GM10847 (cell line): Measurements from ENCODE around the gene CCDC12.

Source experiments
- POLR2A ChIP-seq: IDR thresholded peaks from 2 replicates; pipeline ENCODE4 v1.6.1; 2011; ENCODE audit not compliant: insufficient read length; ENCODE audit errors: extremely low read depth

The CCDC12 gene

GRCh38 chr3:46932455-46933225, 43.9 kb downstream of the CCDC12 start:
- no peak for TF ChIP-seq POLR2A

GRCh38 chr3:46931631-46932331, 44.8 kb downstream of the CCDC12 start:
- no peak for TF ChIP-seq POLR2A

- TF ChIP-seq POLR2A: no peak
Observed at GRCh38 chr3:46930945-46931403, 45.6 kb downstream of the CCDC12 start.

DNA sequence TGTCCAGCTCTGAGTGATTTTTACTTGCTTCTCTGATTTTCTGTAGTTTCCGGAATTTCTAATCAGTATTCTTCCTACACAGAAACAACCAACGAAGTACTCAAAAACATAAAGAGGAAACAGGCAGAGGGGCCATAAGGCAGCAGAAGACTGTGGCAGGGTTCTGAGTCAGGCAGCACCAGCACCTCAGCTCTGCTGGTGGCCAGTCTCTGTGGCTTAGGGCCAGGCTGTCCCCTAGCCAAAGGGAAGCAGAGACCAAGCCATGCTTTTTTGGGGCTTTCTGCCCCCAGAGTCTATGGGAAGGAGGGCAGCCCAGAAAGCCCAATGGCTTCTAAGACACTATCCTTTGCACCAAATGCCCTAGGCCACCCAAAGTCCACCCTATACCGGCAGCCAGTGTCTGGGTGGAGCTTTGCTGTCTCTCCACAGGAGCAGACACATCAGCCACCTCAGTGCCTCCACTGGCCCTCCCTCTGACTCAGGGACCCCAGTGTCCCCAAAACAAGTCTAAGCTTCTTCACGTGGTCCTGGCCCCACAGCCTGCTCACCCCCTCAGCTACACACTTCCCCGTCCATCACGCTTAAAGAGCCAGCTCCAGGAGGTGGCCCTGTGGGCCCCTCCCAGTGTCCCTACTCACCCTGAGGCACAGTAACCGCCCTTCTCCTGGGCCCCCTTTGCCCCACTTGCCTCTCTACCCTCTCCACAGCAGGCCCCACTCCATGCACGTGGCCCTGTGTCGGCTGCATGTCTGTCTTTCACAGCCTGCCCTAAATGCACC, 46.2 kb downstream of the CCDC12 start:
- TF ChIP-seq POLR2A: no peak

DNA sequence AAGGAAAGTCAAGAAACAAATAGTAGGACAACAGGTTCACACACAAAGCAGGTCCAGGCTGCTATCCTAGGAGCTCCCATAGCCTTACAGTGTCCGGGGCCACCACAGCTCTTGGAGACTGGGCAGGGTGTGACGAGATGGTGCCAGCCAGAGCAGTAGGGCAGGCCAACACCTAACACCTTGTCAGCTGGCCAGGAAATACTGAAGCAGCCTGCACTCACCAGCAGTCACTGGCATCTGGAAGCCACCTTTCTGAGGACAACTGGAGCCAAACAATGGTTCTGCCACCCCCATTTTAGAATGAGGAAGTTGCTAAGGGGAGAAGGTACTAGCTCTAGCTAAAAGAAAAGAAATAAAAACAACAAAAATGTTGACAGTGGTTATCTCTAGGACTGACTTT, 47.2 kb downstream of the CCDC12 start:
- TF ChIP-seq POLR2A: no peak

GRCh38 chr3:46928282-46928681, 48.3 kb downstream of the CCDC12 start:
- no peak for TF ChIP-seq POLR2A

- TF ChIP-seq POLR2A: no peak
Observed at GRCh38 chr3:46927718-46928073, 48.8 kb downstream of the CCDC12 start.

DNA sequence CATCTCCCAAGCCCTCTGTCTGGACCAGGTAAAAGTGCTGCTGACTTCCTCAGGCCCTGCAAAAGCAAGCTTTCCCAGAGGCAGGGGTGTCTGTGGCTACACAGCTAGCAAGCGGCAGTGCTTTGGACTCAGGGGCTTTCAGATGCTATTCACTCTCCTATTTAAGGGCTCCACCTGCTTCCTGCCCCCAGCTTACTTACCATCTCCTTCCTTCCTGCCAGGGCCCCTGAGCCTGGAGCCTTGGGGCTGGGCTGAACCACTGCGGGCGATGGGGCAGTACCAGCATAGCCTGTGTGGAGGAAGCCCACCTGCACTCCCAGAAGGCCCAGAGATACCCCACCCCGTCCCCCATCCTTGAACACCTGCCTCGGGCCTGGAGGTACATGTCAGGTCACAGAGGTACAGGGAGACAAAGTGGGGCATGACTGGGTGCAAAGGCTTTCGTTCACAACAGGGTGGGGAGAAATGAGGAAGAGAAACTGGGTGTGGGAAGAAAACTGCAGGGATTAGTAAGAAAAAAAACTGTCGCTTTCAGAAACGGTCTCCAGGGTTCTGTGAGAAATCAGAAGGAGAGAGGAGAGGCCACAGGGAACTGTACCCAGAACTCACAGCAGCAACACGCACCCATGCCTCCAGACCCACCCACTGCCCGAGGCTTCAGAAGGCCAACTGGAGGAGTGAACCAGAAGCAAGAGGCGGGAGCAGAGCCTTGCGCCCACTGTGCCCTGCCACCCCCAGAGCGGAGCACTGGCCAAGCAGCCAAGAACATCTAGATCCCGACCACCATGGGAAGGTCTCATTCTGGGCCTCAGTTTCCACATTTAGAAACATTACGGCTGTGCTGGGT, 49.5 kb downstream of the CCDC12 start:
- peak; percentile 39 for TF ChIP-seq POLR2A

- no peak for TF ChIP-seq POLR2A
Observed at GRCh38 chr3:46926447-46926846, 50.1 kb downstream of the CCDC12 start.

DNA sequence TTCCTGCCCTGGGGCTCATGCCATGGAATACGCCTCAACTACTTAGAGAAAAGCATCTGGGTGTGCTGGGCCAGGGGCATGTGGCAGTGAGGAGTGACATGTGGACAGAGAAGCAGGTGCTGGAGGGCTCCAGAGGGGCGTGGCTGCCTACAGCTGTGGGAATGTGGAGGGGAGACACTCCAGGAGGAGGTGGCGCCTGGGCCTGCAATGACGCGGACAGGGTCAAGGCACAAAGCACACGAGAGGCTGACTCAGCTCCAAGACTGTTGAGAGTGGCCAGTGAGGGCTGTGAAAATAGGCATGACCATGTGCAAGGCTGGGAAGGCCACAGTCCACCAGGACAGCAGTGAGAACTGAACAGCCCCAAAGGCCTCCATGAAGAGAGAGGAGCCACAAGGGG, 50.5 kb downstream of the CCDC12 start:
- TF ChIP-seq POLR2A: no peak

GRCh38 chr3:46925585-46925934, 51.0 kb downstream of the CCDC12 start:
- no peak for TF ChIP-seq POLR2A

DNA sequence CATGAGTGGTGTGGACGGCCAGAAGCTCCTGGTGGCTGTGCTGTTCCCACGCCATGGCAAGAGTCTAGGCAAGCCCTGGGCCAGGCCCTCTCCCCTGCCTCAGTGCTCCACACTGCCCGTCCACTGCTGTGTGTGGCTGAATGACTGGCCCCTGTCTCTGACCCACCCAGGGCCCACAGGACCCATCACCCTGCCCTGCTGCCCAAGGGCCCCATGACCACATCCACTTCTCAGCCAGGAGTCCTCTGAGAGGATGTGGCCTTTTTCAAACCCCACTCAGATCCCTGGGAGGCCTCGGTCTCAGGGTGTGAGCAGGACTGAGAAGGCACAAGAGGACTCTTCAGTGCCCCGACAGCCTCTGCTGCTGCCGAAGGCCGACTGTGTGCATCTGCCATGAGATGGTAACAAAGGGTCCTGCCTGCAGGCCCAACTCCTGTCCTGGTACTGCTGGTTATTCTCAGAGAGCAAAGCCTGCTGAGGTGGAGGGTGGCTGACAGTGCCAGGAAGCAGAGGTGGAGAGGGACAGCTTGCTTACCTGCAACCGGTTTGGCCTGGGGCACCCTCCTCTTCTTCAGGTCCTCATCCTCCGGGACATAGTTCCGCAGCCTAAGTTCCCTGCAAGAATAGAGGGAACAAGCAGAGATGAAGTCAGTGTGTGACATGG, 51.5 kb downstream of the CCDC12 start:
- no peak for TF ChIP-seq POLR2A

DNA sequence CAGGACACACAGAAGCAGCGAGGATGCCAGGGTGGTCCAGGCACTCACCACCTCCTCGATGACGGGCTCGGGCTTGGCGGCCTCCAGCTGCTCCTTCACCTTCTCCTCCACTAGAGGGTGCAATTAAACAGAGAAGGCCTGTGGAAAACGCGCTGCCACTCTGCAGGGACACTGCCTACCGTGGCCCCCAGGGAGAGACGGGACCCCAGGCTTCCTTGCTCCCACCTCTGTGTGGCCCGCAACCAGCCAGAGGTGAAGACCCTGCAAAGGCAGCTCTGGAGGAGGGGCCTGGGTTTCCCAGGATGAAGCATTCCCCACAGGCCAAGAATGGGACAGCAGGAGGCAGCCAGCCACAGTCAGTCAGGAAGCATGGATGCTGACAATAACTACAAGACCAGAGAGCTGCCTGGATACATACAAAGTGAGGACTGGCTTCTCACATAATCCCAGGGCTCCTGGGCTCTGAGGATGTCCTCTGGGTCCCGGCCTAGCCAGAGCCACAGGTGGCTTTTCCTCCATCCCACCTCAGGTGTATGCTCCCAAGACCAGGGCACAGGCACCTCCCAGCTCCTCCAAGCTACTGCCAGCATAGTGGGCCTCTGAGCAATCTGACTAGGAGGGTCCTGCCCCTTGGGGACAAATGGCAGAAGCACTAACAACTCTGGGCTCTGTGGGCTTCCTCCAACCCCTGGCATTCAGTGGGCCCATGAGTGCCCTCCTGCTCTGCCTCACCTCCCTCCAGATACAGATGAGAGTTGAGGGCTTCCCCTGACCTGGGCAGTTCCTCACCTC, 52.8 kb downstream of the CCDC12 start:
- no peak for TF ChIP-seq POLR2A
